K562 (cell line): ENCODE results near the gene C3AR1. TPM values are rescaled to one million over a fixed set of nuclear protein-coding genes. Genes with fewer than 3 reads are reported as not detected.

Experiments
- ASH1L ChIP-seq: fragments of 450-650 bp; IDR thresholded peaks from 2 replicates; pipeline ENCODE4 v1.6.1; 2018; ENCODE audit warnings: borderline replicate concordance, mild to moderate bottlenecking, low read depth; ENCODE audit not compliant: partially characterized antibody
- BMI1 ChIP-seq: fragments of 150-350 bp; IDR thresholded peaks from 2 replicates; pipeline ENCODE4 v1.6.1; 2014; ENCODE audit warnings: low read length
- CBX8 ChIP-seq: fragments of 200-600 bp; sonication (generic); IDR thresholded peaks from 2 replicates; pipeline ENCODE4 v1.6.1; 2012; ENCODE audit warnings: borderline replicate concordance, mixed run types, low read depth, mild to moderate bottlenecking, moderate library complexity, mixed read lengths, low read length, control low read depth, inconsistent platforms; ENCODE audit not compliant: poor library complexity, severe bottlenecking; ENCODE audit errors: extremely low read depth
- CHD4 ChIP-seq: fragments of 200-600 bp; sonication (generic); IDR thresholded peaks from 3 replicates; pipeline ENCODE4 v1.6.1; 2012; ENCODE audit warnings: low read depth, mild to moderate bottlenecking, mixed read lengths, low read length, inconsistent platforms; ENCODE audit not compliant: insufficient read depth, insufficient replicate concordance, poor library complexity, severe bottlenecking
- FOXJ3 ChIP-seq: sonication (generic); formaldehyde crosslinking; IDR thresholded peaks from 2 replicates; pipeline ENCODE4 v1.4.0; 2020; ENCODE audit warnings: mild to moderate bottlenecking, missing genetic modification reagents
- JUND ChIP-seq, 2 experiments: IDR thresholded peaks; 2 replicates in 1 of 2; 3 replicates in 1 of 2; pipeline ENCODE4 v1.6.1; 2011; ENCODE audit warnings: borderline replicate concordance in 2 of 2, low read depth in 2 of 2, low read length in 2 of 2, improper control_type of control experiment in 1 of 2, missing biosample characterization in 1 of 2, missing genetic modification characterization in 1 of 2, missing genetic modification reagents in 1 of 2
- MED1 ChIP-seq: sonication (generic); formaldehyde crosslinking; IDR thresholded peaks from 2 replicates; pipeline ENCODE4 v1.8.1; 2023; ENCODE audit warnings: missing genetic modification reagents, borderline replicate concordance
- SIN3A ChIP-seq, 2 experiments: fragments of 150-350 bp in 1 of 2; IDR thresholded peaks; 2 replicates each; pipeline ENCODE4 v1.6.1; 2011 to 2016; ENCODE audit warnings: borderline replicate concordance in 2 of 2, low read depth in 2 of 2, low read length in 2 of 2, mild to moderate bottlenecking in 2 of 2, moderate library complexity in 2 of 2; ENCODE audit not compliant: control insufficient read depth in 1 of 2
- SP2 ChIP-seq: IDR thresholded peaks from 2 replicates; pipeline ENCODE4 v1.6.1; 2011; ENCODE audit warnings: mild to moderate bottlenecking, low read depth, low read length, moderate library complexity; ENCODE audit not compliant: poor library complexity, severe bottlenecking; ENCODE audit errors: extremely low read depth
- SREBF2 ChIP-seq: sonication (generic); formaldehyde crosslinking; IDR thresholded peaks from 2 replicates; pipeline ENCODE4 v1.4.0; 2020; ENCODE audit warnings: mild to moderate bottlenecking, missing genetic modification reagents
- ZNF197 ChIP-seq: fragments of 200-800 bp; sonication (Bioruptor generic); IDR thresholded peaks from 2 replicates; pipeline ENCODE4 v1.6.1; 2016; ENCODE audit warnings: low read depth, missing genetic modification characterization, missing compliant biosample characterization
- ZNF584 ChIP-seq: fragments of 200-800 bp; sonication (Bioruptor generic); IDR thresholded peaks from 2 replicates; pipeline ENCODE4 v1.6.1; 2016; ENCODE audit warnings: low read depth, mild to moderate bottlenecking, missing genetic modification characterization, missing compliant biosample characterization
- polyA plus RNA-seq, 8 experiments: library from polyadenylated mRNA; depleted of rRNA in 4 of 8; stranded (reverse) in 5 of 8; unstranded in 3 of 8; fragments of >200 nt; fragmentation: Nextera tagmentation in 2 of 8; fragmentation: Illumina TruSeq in 1 of 8; extraction: Ambion mirVana in 2 of 8; extraction: Trizol in 1 of 8; gene quantifications; 2 replicates each; pipeline versions ENCODE4 v1.2.1 to v1.2.3, GENCODE V29; 2011 to 2014; ENCODE audit warnings: inconsistent platforms in 1 of 8, missing spikeins in 1 of 8
- total RNA-seq, 7 experiments: library from RNA; depleted of rRNA in 6 of 7; stranded (reverse); fragments of >200 nt in 6 of 7; fragmentation: Illumina TruSeq in 2 of 7; extraction: Trizol in 2 of 7; gene quantifications; 2 replicates each; pipeline versions ENCODE4 v1.2.1 to v1.2.3, GENCODE V29; 2011 to 2021; ENCODE audit warnings: low replicate concordance in 1 of 7
- TF ChIP-seq, protein P1 (sequence below), 2 experiments: fragments of 450-650 bp; formaldehyde crosslinking in 1 of 2; IDR thresholded peaks; 2 replicates each; pipeline versions ENCODE4 v1.4.0 to v1.6.1; 2014 to 2020; ENCODE audit warnings: mild to moderate bottlenecking in 2 of 2, borderline replicate concordance in 1 of 2, low read depth in 1 of 2
- TF ChIP-seq, protein P2 (sequence below): fragments of 450-650 bp; formaldehyde crosslinking; IDR thresholded peaks from 2 replicates; pipeline ENCODE4 v1.4.0; 2020; ENCODE audit warnings: mild to moderate bottlenecking

The C3AR1 gene
- total and polyA plus RNA-seq, 9 of the 15 experiments (the other 6 are each of a cell fraction or from before 2014, with no cell fraction given) = 2.2 to 12.9 (median 5.3) TPM

DNA sequence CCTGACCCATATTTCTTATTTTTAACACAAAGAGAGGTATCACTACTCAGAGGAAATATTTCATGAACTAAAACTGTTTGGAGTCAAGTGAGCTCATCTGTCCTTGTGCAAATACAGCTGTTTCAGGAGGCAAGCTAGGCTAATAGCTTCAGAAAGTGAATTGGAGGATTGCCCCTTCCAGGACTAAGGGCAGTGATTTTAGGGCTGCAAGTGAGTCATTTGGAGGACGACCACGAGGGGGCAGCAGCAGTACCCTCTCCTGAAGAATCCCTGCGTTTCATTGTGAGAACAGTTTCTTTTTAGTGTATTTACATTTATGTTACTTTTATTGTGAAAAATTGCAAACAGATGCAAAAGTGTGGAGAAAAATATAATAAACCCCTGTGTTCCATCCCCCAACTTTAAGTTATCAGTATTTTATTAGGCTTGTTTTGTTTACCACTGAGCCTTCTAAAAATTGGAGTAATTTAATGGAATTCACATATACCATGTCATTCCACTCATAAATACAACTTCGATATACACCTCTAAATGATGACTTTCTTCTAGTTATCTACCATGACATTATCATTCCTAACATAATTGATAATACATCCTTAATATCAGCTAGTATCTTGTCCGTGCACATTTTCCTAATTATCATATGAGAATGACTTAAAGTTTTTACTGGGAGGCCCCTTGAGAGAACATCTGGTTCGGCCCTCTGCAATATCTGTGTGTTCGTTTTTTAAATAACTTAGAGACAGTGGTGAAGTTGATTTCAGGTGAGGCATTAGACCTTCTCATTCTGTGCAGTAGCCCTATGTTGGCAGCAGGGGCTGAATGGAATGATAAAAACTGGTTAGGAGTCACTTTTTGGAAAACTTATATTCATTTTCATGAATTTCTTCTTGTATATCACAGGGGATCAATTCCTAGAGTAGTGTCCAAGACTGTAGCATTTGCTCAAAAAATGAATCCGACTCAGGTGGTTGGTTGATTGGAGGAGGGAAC, 19.9 kb downstream of the C3AR1 start (continued):
- TF ChIP-seq, protein P1, sequence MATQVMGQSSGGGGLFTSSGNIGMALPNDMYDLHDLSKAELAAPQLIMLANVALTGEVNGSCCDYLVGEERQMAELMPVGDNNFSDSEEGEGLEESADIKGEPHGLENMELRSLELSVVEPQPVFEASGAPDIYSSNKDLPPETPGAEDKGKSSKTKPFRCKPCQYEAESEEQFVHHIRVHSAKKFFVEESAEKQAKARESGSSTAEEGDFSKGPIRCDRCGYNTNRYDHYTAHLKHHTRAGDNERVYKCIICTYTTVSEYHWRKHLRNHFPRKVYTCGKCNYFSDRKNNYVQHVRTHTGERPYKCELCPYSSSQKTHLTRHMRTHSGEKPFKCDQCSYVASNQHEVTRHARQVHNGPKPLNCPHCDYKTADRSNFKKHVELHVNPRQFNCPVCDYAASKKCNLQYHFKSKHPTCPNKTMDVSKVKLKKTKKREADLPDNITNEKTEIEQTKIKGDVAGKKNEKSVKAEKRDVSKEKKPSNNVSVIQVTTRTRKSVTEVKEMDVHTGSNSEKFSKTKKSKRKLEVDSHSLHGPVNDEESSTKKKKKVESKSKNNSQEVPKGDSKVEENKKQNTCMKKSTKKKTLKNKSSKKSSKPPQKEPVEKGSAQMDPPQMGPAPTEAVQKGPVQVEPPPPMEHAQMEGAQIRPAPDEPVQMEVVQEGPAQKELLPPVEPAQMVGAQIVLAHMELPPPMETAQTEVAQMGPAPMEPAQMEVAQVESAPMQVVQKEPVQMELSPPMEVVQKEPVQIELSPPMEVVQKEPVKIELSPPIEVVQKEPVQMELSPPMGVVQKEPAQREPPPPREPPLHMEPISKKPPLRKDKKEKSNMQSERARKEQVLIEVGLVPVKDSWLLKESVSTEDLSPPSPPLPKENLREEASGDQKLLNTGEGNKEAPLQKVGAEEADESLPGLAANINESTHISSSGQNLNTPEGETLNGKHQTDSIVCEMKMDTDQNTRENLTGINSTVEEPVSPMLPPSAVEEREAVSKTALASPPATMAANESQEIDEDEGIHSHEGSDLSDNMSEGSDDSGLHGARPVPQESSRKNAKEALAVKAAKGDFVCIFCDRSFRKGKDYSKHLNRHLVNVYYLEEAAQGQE (IDR thresholded peaks at IDR 0.05; ENCODE audit: borderline replicate concordance) = peak; percentile 76
- TF ChIP-seq, protein P1 (CRISPR knock-in tag; IDR thresholded peaks at IDR 0.05; ENCODE audit: low read depth) = no peak
- no peak for TF ChIP-seq SREBF2 (CRISPR knock-in tag)
- no peak for TF ChIP-seq BMI1
- TF ChIP-seq, protein P2, sequence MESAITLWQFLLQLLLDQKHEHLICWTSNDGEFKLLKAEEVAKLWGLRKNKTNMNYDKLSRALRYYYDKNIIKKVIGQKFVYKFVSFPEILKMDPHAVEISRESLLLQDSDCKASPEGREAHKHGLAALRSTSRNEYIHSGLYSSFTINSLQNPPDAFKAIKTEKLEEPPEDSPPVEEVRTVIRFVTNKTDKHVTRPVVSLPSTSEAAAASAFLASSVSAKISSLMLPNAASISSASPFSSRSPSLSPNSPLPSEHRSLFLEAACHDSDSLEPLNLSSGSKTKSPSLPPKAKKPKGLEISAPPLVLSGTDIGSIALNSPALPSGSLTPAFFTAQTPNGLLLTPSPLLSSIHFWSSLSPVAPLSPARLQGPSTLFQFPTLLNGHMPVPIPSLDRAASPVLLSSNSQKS (CRISPR knock-in tag) = no peak
- no peak for TF ChIP-seq ZNF584
- no peak for TF ChIP-seq ZNF197
- no peak for TF ChIP-seq ASH1L
- no peak for TF ChIP-seq SIN3A (IDR thresholded peaks at IDR 0.05; ENCODE audit: borderline replicate concordance in 2 of 2, control insufficient read depth in 1 of 2, low read depth in 2 of 2, low read length in 2 of 2)
- no peak; the same call in 1 of the 2 replicates for TF ChIP-seq JUND (IDR thresholded peaks at IDR 0.05; ENCODE audit: borderline replicate concordance, low read depth, low read length)
- 0 out of 3 replicates have a peak, but pooled peaks have one; percentile 17 for TF ChIP-seq JUND (tag; IDR thresholded peaks at IDR 0.05; ENCODE audit: borderline replicate concordance, low read depth, low read length)
- no peak for TF ChIP-seq SP2
- TF ChIP-seq MED1 (CRISPR knock-in tag) = no peak
- no peak for TF ChIP-seq CHD4
- no peak for TF ChIP-seq FOXJ3
- TF ChIP-seq CBX8 = no peak
